Neutrophil (primary cell): Measurements from ENCODE around the gene ZNF611.
"Not testable (repeated sequence)": the region's sequence is repeated elsewhere in the genome, so short reads cannot be mapped to it uniquely, and the experiment has no call there.

Experiments used
- H3K27ac ChIP-seq: fragments of 200-600 bp; sonication (generic); 2 replicates; pipeline ENCODE4 v1.5.1; 2016; ENCODE audit warnings: mild to moderate bottlenecking, moderate library complexity
- H3K27me3 ChIP-seq: fragments of 200-600 bp; sonication (generic); 2 replicates; pipeline ENCODE4 v1.6.0; 2016; ENCODE audit warnings: mild to moderate bottlenecking
- H3K36me3 ChIP-seq: fragments of 200-600 bp; sonication (generic); 2 replicates; pipeline ENCODE4 v1.5.1; 2017
- H3K4me1 ChIP-seq, 2 experiments: fragments of 200-600 bp in 1 of 2; sonication (generic) in 1 of 2; 1 replicate in 1 of 2; 2 replicates in 1 of 2; pipeline versions ENCODE4 v1.5.1 to v1.6.1; 2013 to 2016; ENCODE audit warnings: low read depth in 1 of 2, low read length in 1 of 2, mild to moderate bottlenecking in 1 of 2, moderate library complexity in 1 of 2; ENCODE audit not compliant: control insufficient read depth in 1 of 2, insufficient read depth in 1 of 2
- H3K4me3 ChIP-seq, 2 experiments: fragments of 200-600 bp in 1 of 2; sonication (generic) in 1 of 2; 1 replicate in 1 of 2; 2 replicates in 1 of 2; pipeline ENCODE4 v1.5.1; 2013 to 2016; ENCODE audit warnings: low read depth in 1 of 2, low read length in 1 of 2, mild to moderate bottlenecking in 1 of 2, moderate library complexity in 1 of 2
- H3K9me3 ChIP-seq: fragments of 200-600 bp; sonication (generic); 2 replicates; pipeline ENCODE4 v1.5.1; 2016
- CTCF ChIP-seq: fragments of 200-600 bp; sonication (generic); IDR thresholded peaks from 2 replicates; pipeline ENCODE4 v1.5.1; 2016; ENCODE audit warnings: antibody characterized with exemption

Gene ZNF611

GRCh38 chr19:52743091-52743490, 8.2 kb upstream of the ZNF611 start:
- H3K36me3 ChIP-seq = no peaks in the 10 kb centered on the region
- H3K4me1 ChIP-seq = no peaks in the 10 kb centered on the region
- TF ChIP-seq CTCF = no peak
- no peak overlapping the region for H3K27ac ChIP-seq
- no peaks in the 10 kb centered on the region for H3K9me3 ChIP-seq
- H3K27me3 ChIP-seq = no peaks in the 10 kb centered on the region
- no peak overlapping the region for H3K4me3 ChIP-seq

- Histone ChIP-seq H3K27me3 (no peaks in the 10 kb centered on the region), H3K36me3 (no peaks in the 10 kb centered on the region), H3K4me3 (no peak overlapping the region), H3K9me3 (no peaks in the 10 kb centered on the region), H3K27ac (no peak overlapping the region), H3K4me1 (no peaks in the 10 kb centered on the region)
- no peak for TF ChIP-seq CTCF
Measured at GRCh38 chr19:52742516-52742915, 7.7 kb upstream of the ZNF611 start.

GRCh38 chr19:52741951-52742485, 7.2 kb upstream of the ZNF611 start:
- H3K9me3 ChIP-seq = no peaks in the 10 kb centered on the region
- no peak for TF ChIP-seq CTCF

GRCh38 chr19:52741371-52741770, 6.5 kb upstream of the ZNF611 start:
- H3K9me3 ChIP-seq, H3K27me3 ChIP-seq, H3K4me3 ChIP-seq, H3K27ac ChIP-seq, H3K36me3 ChIP-seq, H3K4me1 ChIP-seq: not testable (repeated sequence)

More at GRCh38 chr19:52741951-52742485, 7.2 kb upstream of the ZNF611 start:
- Histone ChIP-seq H3K27ac (no peak overlapping the region), H3K4me3 (no peak overlapping the region), H3K27me3 (no peaks in the 10 kb centered on the region), H3K36me3 (no peaks in the 10 kb centered on the region), H3K4me1 (no peaks in the 10 kb centered on the region)

- Histone ChIP-seq H3K9me3 (no peaks in the 10 kb centered on the region), H3K4me1 (no peaks in the 10 kb centered on the region), H3K27ac (no peak overlapping the region), H3K27me3 (no peaks in the 10 kb centered on the region), H3K4me3 (no peak overlapping the region), H3K36me3 (no peaks in the 10 kb centered on the region)
- TF ChIP-seq CTCF = no peak
Measured at GRCh38 chr19:52739576-52739975, 4.7 kb upstream of the ZNF611 start.

GRCh38 chr19:52735734-52736133, 890 bp upstream of the ZNF611 start:
- peaks cover 9 to 10% of the 10 kb centered on the region in 2 experiments for H3K4me1 ChIP-seq
- H3K27me3 ChIP-seq = no peaks in the 10 kb centered on the region
- no peak for TF ChIP-seq CTCF
- no peaks in the 10 kb centered on the region for H3K9me3 ChIP-seq
- H3K4me3 ChIP-seq = no peak overlapping the region
- H3K36me3 ChIP-seq = no peaks in the 10 kb centered on the region
- no peak overlapping the region for H3K27ac ChIP-seq
